GM18873 (cell line): ENCODE measurements around the gene MYO6.
"Not testable (repeated sequence)": the region's sequence is repeated elsewhere in the genome, so short reads cannot be mapped to it uniquely, and the experiment has no call there.

ENCODE experiments used
- ATAC-seq: cut with Tn5 transposase; IDR thresholded peaks from one replicate; pipeline ENCODE4 v1.9.1; 2021; ENCODE audit warnings: mild to moderate bottlenecking, moderate library complexity, moderate number of reproducible peaks; ENCODE audit not compliant: unreplicated experiment, low FRiP score

The MYO6 gene

GRCh38 chr6:75748743-75749538 lies at the start of gene MYO6:
MYO6 (plus strand) TSS chr6:75749239; CDS start chr6:75817548, 68,309 bp downstream.
- ATAC-seq: peak; percentile 63

GRCh38 chr6:75708334-75708733 lies 40.7 kb upstream of the MYO6 start:
- ATAC-seq: not testable (repeated sequence)

DNA sequence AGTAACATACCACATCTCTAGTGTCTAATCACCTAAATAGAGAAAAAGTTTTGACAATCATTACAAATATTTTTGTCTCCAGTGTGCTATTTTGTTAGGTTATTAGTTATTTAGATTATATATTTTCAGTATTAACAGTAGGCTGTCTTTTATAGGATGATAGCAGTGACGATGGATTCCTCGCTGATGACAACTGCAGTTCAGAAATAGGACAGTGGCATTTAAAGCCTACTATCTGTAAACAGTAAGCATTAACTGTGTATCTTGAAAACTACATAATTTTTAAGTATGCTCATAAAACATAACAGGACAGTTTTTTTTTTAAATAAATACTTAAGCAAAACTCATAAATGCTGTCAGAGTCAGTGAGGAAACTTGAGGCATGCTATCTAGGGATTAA lies 37.9 kb upstream of the MYO6 start:
- no peak for ATAC-seq

DNA sequence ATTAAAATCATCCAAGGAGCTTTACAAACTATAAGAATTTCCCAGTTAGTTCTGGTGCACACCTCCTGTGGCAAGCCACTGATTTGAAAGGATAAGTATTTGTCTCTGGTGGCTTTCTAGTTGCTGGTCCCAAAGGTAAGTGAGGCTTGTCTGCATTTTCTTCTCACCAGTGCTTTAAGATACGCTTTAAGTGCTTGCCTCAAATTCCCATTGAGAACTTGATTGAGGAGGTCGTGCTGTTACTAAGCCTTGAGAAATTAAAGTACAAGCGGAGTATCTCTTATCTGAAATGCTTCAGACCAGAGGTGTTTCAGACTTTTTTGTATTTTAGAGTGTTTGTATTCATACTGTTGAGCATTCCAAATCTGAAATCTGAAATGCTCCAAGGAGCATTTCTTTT lies 29.9 kb upstream of the MYO6 start:
- no peak for ATAC-seq

- no peak for ATAC-seq
These were observed 25.7 kb upstream of the MYO6 start for GRCh38 chr6:75723382-75723781.

DNA sequence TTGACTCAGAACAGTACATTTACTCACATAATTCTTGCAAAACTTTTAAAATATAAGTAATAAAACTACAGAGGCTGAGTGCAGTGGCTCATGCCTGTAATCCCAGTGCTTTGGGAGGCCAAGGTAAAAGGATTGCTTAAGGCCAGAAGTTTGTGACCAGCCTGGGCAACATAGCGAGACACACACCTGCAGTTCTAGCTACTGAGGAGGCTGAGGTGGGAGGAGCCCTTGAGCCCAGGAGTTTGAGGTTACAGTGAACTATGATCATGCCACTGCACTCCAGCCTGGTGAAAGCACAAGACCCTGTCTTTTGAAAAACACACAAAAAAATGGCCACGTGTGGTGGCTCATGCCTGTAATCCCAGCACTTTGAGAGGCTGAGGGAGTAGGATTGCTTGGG lies 21.8 kb upstream of the MYO6 start:
- ATAC-seq: no peak

- not testable (repeated sequence) for ATAC-seq
These were observed 18.0 kb upstream of the MYO6 start for GRCh38 chr6:75731029-75731428.

DNA sequence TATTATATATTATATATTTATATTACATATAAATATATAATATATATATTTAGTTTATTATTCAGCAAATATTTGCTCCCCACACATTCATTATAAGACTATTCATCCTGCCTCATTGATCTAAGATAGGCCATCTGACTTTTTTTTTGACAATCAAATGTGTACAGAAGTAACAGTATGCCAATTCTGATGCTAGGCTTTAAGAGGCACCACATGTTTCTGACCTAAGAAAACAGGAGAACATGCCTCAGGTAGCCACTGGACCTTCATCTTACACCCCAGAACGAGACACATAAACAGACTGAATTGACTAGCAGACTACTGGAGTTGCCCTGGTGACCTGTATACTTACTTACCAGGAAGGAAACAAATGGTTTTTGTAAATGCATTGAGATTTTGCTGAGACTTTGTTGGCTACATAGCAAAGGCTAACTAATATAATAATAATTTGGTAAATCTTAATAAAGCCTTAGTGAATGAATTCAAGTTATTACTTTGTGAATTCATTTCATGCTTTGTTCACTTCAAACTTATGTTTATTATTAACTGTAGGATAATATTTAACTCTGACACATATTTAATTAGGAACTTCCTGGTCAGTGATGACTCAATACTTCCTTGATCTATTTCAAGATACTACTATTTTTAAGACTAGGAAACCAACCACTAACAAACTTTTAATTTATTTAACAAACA lies 13.4 kb upstream of the MYO6 start:
- ATAC-seq: peak; percentile 88

- no peak for ATAC-seq
These were observed 5.1 kb upstream of the MYO6 start for GRCh38 chr6:75743971-75744370.

- no peak for ATAC-seq
These were observed 3.6 kb upstream of the MYO6 start for GRCh38 chr6:75745404-75745803.

DNA sequence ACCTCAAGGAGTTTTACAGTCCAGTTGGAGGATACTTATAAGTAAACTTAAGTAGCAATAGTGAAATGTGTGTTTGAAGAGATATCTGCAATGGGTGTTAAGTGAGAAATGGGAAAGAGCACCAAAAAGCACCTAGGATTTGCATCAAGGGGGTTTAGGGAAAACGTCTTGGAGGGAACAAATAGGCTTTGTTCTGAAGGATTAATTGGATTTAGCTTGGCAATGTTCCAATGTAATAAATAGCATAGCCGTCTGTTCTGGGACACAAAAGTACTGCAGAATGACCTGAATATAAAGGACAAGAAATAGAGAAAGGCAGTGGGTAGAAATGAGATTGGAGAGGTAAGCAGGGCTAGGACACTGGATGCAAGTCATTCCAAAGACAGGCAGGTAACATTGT lies 2.8 kb upstream of the MYO6 start:
- ATAC-seq: no peak

DNA sequence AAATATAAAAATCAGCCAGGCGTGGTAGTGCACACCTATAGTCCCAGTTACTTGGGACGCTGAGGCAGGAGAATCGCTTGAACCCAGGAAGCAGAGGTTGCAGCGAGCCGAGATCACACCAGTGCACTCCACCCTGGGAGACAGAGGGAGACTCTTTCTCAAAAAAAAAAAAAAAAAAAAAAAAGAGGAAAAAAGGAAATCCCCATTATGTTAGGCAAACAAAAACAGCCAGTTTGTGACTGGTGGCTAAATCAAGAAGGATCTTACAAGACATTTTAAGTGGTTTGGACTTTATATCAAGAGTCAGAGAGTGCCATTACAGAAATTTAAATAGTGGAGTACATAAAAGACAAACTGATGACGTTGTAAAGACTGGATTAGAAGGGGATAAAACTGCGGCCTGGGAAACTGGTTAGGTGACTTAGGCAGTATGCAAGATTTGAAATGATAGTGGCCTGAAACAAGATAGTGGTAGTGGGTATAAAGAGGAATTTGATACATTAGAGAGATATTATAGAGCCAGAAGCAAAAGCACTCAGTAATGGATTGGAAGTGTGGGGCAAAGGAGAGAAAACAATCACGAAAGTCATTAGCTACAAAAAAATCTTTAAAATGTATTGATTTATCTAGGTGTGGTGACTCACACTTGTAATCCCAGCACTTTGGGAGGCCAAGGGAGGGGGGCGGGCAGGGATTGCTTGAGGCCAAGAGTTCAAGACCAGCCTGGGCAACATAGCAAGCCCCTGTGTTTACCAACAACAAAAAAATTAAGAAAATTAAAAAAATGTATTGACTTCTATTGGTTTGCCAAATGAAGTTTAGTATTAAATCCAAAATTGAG lies 1.7 kb upstream of the MYO6 start:
- no peak for ATAC-seq

DNA sequence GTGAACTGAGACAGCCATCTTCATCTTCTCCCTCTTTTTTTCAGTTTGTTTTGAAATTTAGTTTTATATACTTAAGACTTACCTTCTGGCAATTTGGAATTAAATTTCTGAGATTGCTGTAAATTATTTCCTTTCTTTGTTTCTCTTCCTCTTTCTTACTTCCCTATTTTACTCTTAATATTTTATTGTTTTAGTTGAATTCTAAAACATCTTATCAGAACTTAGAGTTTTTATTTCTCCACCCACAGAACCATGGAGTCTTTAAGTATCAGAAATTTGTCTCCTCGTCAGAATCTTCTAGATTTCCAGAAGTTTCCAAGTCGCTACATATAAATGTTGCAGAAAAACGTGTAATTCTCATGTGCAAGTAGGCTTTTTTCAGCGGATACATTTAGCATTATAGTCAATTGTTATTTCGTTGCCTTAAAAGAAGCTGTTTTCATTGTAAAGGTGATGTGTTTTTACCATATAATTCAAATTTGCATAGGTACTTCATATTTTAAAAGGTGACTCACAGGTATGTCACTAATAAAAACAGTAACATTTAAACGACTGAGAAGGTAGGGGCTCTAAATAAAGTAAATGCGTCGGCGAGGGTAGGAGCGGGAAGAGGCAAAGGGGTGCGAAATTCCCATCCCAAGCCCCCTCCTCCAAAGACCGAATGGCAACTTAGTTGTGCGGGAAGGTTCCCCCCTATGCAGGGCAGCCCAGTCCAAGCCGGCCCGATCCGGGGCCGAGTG lies 866 bp upstream of the MYO6 start:
- no peak for ATAC-seq

DNA sequence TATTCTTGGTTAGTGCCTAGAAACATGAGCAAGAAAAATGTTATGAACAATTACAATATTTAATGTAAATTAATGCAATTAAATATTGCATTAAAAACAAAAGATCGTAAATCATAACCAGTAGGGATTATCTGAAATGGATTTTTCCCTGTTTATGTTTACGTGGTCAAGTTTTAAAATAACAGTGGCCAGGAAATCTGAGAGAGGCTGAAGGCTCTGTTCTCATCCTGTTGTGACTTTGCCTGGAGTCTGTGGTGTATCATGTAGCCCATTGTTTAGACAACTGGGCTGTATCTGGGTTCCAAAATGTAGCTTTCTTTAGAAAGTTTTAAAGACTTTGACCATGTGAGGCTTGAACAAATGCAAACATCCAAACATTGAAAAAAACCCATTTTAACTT lies 2.4 kb downstream of the MYO6 start:
- ATAC-seq: no peak

- no peak for ATAC-seq
These were observed 3.3 kb downstream of the MYO6 start for GRCh38 chr6:75752365-75752764.

DNA sequence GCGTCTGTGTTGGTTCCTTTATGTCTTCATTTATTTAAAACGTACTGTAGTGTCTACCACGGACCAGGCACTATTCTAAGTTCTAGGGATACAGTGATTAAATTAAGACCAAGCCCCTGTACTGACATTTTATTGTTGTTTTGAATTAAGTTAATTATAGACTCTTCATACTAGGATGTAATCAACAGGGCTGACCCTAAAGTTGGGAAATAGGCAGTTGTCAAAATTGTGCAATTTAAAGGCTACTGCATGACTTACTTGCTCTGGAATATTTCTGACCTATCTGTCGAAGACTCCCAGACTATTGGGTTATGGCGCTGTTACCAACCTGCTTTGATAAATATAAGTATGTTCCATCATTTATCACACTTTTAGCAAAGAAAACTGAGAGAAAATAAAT lies 6.7 kb downstream of the MYO6 start:
- no peak for ATAC-seq

DNA sequence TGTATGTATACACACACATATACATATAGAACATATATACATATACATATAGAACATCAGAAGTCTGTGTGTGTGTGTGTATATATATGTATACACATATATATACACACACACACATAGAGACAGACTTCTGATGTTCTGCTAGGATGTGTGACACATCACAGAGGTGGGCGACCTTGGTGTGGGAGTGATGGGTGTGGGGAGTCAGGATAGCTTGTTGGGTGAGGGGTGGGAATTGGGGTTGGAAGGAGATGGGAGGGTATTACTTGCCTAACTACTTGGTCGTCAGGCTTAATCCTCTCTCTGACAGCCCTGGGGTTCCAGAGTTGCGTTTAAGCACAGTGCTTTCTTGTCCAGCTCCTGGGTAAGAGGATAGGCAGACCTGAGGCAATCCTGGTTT lies 8.3 kb downstream of the MYO6 start:
- no peak for ATAC-seq

GRCh38 chr6:75758061-75758460 lies 9.0 kb downstream of the MYO6 start:
- no peak for ATAC-seq

DNA sequence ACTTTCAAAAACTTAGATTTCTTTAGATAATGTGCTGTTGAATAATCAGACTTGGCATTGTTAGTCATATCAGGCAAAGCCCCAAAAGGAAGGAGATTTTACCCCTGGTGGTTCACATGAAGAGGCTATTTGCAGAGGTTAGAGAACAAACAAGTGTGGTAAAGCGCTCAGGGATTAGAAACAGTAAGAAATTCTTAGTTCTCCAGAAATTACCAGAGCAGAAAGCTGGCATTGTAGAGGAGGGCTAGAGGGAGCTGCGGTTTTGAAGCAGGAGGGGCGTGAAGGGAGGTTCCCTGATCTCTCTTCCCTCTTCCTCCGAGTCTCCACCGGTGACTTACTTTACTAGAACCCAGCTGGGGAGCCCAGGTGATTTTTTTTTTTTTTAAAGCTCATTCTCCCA lies 10.2 kb downstream of the MYO6 start:
- ATAC-seq: no peak

DNA sequence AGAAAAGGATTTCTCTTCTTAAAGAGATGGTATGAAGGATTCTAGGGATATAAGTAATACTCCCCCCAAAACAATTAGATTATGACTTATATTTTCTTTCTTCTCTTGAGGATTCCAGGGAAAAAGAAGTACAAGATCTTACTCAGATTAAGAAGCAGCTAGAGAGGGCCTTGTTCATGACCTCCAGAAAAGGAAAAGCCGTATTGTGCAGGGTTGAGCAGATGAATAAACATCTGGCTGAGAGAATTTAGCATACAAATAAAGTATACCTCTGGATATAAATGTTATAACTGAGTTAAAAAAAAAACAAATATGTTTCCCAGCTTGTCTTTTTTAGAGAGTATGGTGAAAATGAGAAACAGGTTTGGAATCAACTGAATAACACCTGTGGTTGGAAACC lies 11.3 kb downstream of the MYO6 start:
- ATAC-seq: no peak
